Muscle of arm (tissue), 12 donors: ENCODE data around the gene ATRN. TPM values are rescaled to one million over a fixed set of nuclear protein-coding genes. Genes with fewer than 3 reads are reported as not detected.

ENCODE experiments used
- DNase-seq: peaks from one replicate; pipeline ENCODE4 v3.0.0-alpha.2; 2013
- polyA plus RNA-seq, 12 donors: library from polyadenylated mRNA; unstranded; fragments of 120-200 nt; gene quantifications; one replicate each; pipeline ENCODE4 v1.2.1, GENCODE V29; 2013; ENCODE audit not compliant: insufficient read length in 12 of 12

ATRN gene
- polyA plus RNA-seq, 12 donors: 22.6 to 30.1 (median 26.0) TPM; not detected in 1

GRCh38 chr20:3692706-3693294 lies 222.0 kb downstream of the ATRN start:
- DNase-seq: no peak

- DNase-seq: no peak
Observed at GRCh38 chr20:3693376-3693775, 222.6 kb downstream of the ATRN start.

- no peak for DNase-seq
Observed at GRCh38 chr20:3694864-3695263, 224.0 kb downstream of the ATRN start.

- no peak for DNase-seq
Observed at GRCh38 chr20:3696200-3696599, 225.4 kb downstream of the ATRN start.

GRCh38 chr20:3696745-3697587 lies 226.1 kb downstream of the ATRN start:
- DNase-seq: no peak

- no peak for DNase-seq
Observed at GRCh38 chr20:3697588-3698305, 226.9 kb downstream of the ATRN start.

GRCh38 chr20:3698591-3699001 lies 227.8 kb downstream of the ATRN start:
- DNase-seq: no peak

- DNase-seq: no peak
Observed at GRCh38 chr20:3699037-3699436, 228.2 kb downstream of the ATRN start.

Other genes with a start within 250 kb of the ATRN start
- gene SLC4A11, start 231.8 kb upstream of the ATRN start, polyA plus RNA-seq: 1 to 10 TPM in 5 of 12 donors, under 1 TPM in 5, not detected in 2; 0.53 to 1.9 (median 0.95) TPM
- 10 to 100 TPM in 11 of 12 donors, not detected in 1; 12.6 to 20.6 (median 15.4) TPM for gene DNAAF9, start 63.3 kb upstream of the ATRN start, polyA plus RNA-seq
- not detected for gene GFRA4, start 192.4 kb downstream of the ATRN start, polyA plus RNA-seq
- 10 to 100 TPM in 11 of 12 donors, not detected in 1; 34.7 to 99.4 (median 59.6) TPM for gene ADAM33, start 211.0 kb downstream of the ATRN start, polyA plus RNA-seq
- gene SIGLEC1, start 241.6 kb downstream of the ATRN start, polyA plus RNA-seq: 1 to 10 TPM in 11 of 12 donors, not detected in 1; 2.9 to 5.6 (median 4.0) TPM